IPS-20b (cell line): ENCODE data around the gene FBXL16.
"Not testable (repeated sequence)": the region's sequence is repeated elsewhere in the genome, so short reads cannot be mapped to it uniquely, and the experiment has no call there.

Experiments
- H3K27ac ChIP-seq: one replicate; pipeline ENCODE4 v1.5.1; 2013; ENCODE audit warnings: low read length
- H3K27me3 ChIP-seq: 2 replicates; pipeline ENCODE4 v1.6.1; 2013; ENCODE audit warnings: mild to moderate bottlenecking, low read length, inconsistent platforms; ENCODE audit not compliant: insufficient read depth
- H3K36me3 ChIP-seq: 2 replicates; pipeline ENCODE4 v1.6.1; 2013; ENCODE audit warnings: low read depth, mild to moderate bottlenecking, inconsistent platforms, low read length, moderate library complexity; ENCODE audit not compliant: insufficient read depth
- H3K4me1 ChIP-seq: 2 replicates; pipeline ENCODE4 v1.6.1; 2013; ENCODE audit warnings: mild to moderate bottlenecking, control low read depth, inconsistent platforms, low read length, moderate library complexity; ENCODE audit not compliant: insufficient read depth
- H3K4me3 ChIP-seq: 2 replicates; pipeline ENCODE4 v1.5.1; 2013; ENCODE audit warnings: mild to moderate bottlenecking, low read length, inconsistent platforms
- H3K9ac ChIP-seq: 2 replicates; pipeline ENCODE4 v1.6.1; 2013; ENCODE audit warnings: low read depth, mild to moderate bottlenecking, inconsistent platforms, low read length, moderate library complexity
- H3K9me3 ChIP-seq: 2 replicates; pipeline ENCODE4 v1.6.1; 2013; ENCODE audit warnings: mild to moderate bottlenecking, low read depth, low read length, inconsistent platforms; ENCODE audit not compliant: insufficient read depth

FBXL16 gene

GRCh38 chr16:742894-743293 is 37.3 kb upstream of the FBXL16 start:
- H3K36me3 ChIP-seq, H3K27ac ChIP-seq, H3K4me3 ChIP-seq, H3K27me3 ChIP-seq, H3K4me1 ChIP-seq, H3K9me3 ChIP-seq, H3K9ac ChIP-seq: not testable (repeated sequence)

- Histone ChIP-seq H3K9ac (no peak overlapping the region), H3K9me3 (no peaks in the 10 kb centered on the region), H3K4me3 (no peak overlapping the region), H3K27ac (no peak overlapping the region), H3K27me3 (no peaks in the 10 kb centered on the region), H3K4me1 (no peaks in the 10 kb centered on the region; the same call in 1 of the 2 replicates), H3K36me3 (0 out of 2 replicates have a peak, but pooled peaks cover under 1% of the 10 kb centered on the region)
These were observed 36.5 kb upstream of the FBXL16 start for GRCh38 chr16:741986-742629.

- Histone ChIP-seq H3K36me3 (peaks cover 10% of the 10 kb centered on the region; the same call in 1 of the 2 replicates), H3K9ac (peak within 1 kb of the TSS; percentile 86), H3K27ac (peak within 1 kb of the TSS; percentile 25), H3K4me1 (no peaks in the 10 kb centered on the region; the same call in 1 of the 2 replicates), H3K27me3 (no peaks in the 10 kb centered on the region), H3K4me3 (peak within 1 kb of the TSS; percentile 76), H3K9me3 (no peaks in the 10 kb centered on the region)
These were observed 35.3 kb upstream of the FBXL16 start, which contains the start of gene CIAO3 for GRCh38 chr16:740764-741505. Gene CIAO3 (minus strand): TSS chr16:740997. CDS start chr16:740985, 12 bp downstream.

- H3K4me3 ChIP-seq: peak overlapping the region; percentile 76
- H3K27me3 ChIP-seq: no peaks in the 10 kb centered on the region
- H3K9me3 ChIP-seq: no peaks in the 10 kb centered on the region
- peaks cover 10% of the 10 kb centered on the region; the same call in 1 of the 2 replicates for H3K36me3 ChIP-seq
- H3K4me1 ChIP-seq: no peaks in the 10 kb centered on the region
- peak overlapping the region; percentile 86 for H3K9ac ChIP-seq
- no peak overlapping the region for H3K27ac ChIP-seq
These were observed 34.8 kb upstream of the FBXL16 start for GRCh38 chr16:740459-740763.

GRCh38 chr16:739560-740458 is 34.2 kb upstream of the FBXL16 start:
- Histone ChIP-seq H3K36me3 (peaks cover 10% of the 10 kb centered on the region; the same call in 1 of the 2 replicates), H3K27ac (no peak overlapping the region), H3K4me1 (no peaks in the 10 kb centered on the region), H3K9me3 (no peaks in the 10 kb centered on the region), H3K4me3 (peak overlapping the region; percentile 76), H3K27me3 (no peaks in the 10 kb centered on the region), H3K9ac (peak overlapping the region; percentile 86; the same call in 1 of the 2 replicates)

- no peak overlapping the region for H3K4me3 ChIP-seq
- H3K9me3 ChIP-seq: no peaks in the 10 kb centered on the region
- H3K36me3 ChIP-seq: peaks cover 15% of the 10 kb centered on the region
- no peaks in the 10 kb centered on the region for H3K4me1 ChIP-seq
- no peaks in the 10 kb centered on the region for H3K27me3 ChIP-seq
- no peak overlapping the region for H3K27ac ChIP-seq
- no peak overlapping the region for H3K9ac ChIP-seq
These were observed 31.4 kb upstream of the FBXL16 start for GRCh38 chr16:736936-737481.

GRCh38 chr16:735982-736453 is 30.4 kb upstream of the FBXL16 start:
- Histone ChIP-seq H3K9ac (no peak overlapping the region), H3K36me3 (peaks cover 15% of the 10 kb centered on the region), H3K4me1 (no peaks in the 10 kb centered on the region), H3K27ac (no peak overlapping the region), H3K9me3 (no peaks in the 10 kb centered on the region), H3K4me3 (no peak overlapping the region), H3K27me3 (no peaks in the 10 kb centered on the region)

GRCh38 chr16:734981-735881 is 29.6 kb upstream of the FBXL16 start:
- no peak overlapping the region for H3K4me3 ChIP-seq
- H3K9ac ChIP-seq: no peak overlapping the region
- H3K27ac ChIP-seq: no peak overlapping the region

GRCh38 chr16:734208-734980 is 28.8 kb upstream of the FBXL16 start:
- no peaks in the 10 kb centered on the region for H3K27me3 ChIP-seq
- no peaks in the 10 kb centered on the region for H3K9me3 ChIP-seq
- no peak overlapping the region for H3K9ac ChIP-seq
- H3K4me1 ChIP-seq: no peaks in the 10 kb centered on the region
- no peak overlapping the region for H3K4me3 ChIP-seq
- peaks cover 15% of the 10 kb centered on the region for H3K36me3 ChIP-seq
- H3K27ac ChIP-seq: no peak overlapping the region

More at GRCh38 chr16:734981-735881, 29.6 kb upstream of the FBXL16 start:
- peaks cover 15% of the 10 kb centered on the region for H3K36me3 ChIP-seq
- no peaks in the 10 kb centered on the region for H3K9me3 ChIP-seq
- no peaks in the 10 kb centered on the region for H3K4me1 ChIP-seq
- no peaks in the 10 kb centered on the region for H3K27me3 ChIP-seq
